Rectal smooth muscle tissue (tissue), 1 donor: ENCODE measurements around the gene CHMP6.

ENCODE experiments used
- H3K27ac ChIP-seq: one replicate; pipeline ENCODE4 v1.7.0; 2013; ENCODE audit warnings: low read depth, low read length, inconsistent platforms
- H3K27me3 ChIP-seq: one replicate; pipeline ENCODE4 v1.7.0; 2013; ENCODE audit warnings: low read length; ENCODE audit not compliant: control insufficient read depth, insufficient read depth
- H3K36me3 ChIP-seq: one replicate; pipeline ENCODE4 v1.7.0; 2013; ENCODE audit warnings: low read length; ENCODE audit not compliant: control insufficient read depth, insufficient read depth
- H3K4me1 ChIP-seq: one replicate; pipeline ENCODE4 v1.7.0; 2013; ENCODE audit warnings: low read length; ENCODE audit not compliant: control insufficient read depth, insufficient read depth
- H3K4me3 ChIP-seq: one replicate; pipeline ENCODE4 v1.7.0; 2013; ENCODE audit warnings: low read length
- H3K9ac ChIP-seq: one replicate; pipeline ENCODE4 v1.7.0; 2013; ENCODE audit warnings: low read length

The CHMP6 gene

GRCh38 chr17:80960797-80961452 is 30.7 kb upstream of the CHMP6 start:
- no peak overlapping the region for H3K9ac ChIP-seq
- H3K4me1 ChIP-seq = peaks cover 35% of the 10 kb centered on the region
- H3K27ac ChIP-seq = peak overlapping the region; percentile 98
- no peak overlapping the region for H3K4me3 ChIP-seq
- H3K36me3 ChIP-seq = peaks cover 5% of the 10 kb centered on the region
- no peaks in the 10 kb centered on the region for H3K27me3 ChIP-seq

- peak overlapping the region; percentile 98 for H3K27ac ChIP-seq
- H3K9ac ChIP-seq = no peak overlapping the region
- H3K4me1 ChIP-seq = peaks cover 35% of the 10 kb centered on the region
- H3K4me3 ChIP-seq = no peak overlapping the region
- H3K36me3 ChIP-seq = peaks cover 3% of the 10 kb centered on the region
- no peaks in the 10 kb centered on the region for H3K27me3 ChIP-seq
Observed at GRCh38 chr17:80961541-80962330, 29.9 kb upstream of the CHMP6 start.

GRCh38 chr17:80962356-80963329 is 29.0 kb upstream of the CHMP6 start:
- Histone ChIP-seq H3K9ac (no peak overlapping the region), H3K4me3 (no peak overlapping the region), H3K4me1 (peaks cover 35% of the 10 kb centered on the region), H3K27ac (peak overlapping the region; percentile 98), H3K36me3 (peaks cover 3% of the 10 kb centered on the region), H3K27me3 (no peaks in the 10 kb centered on the region)

- no peak overlapping the region for H3K4me3 ChIP-seq
- peaks cover 3% of the 10 kb centered on the region for H3K36me3 ChIP-seq
Observed at GRCh38 chr17:80963812-80964543, 27.7 kb upstream of the CHMP6 start.

GRCh38 chr17:80964544-80964856 is 27.1 kb upstream of the CHMP6 start:
- Histone ChIP-seq H3K9ac (no peak overlapping the region), H3K27ac (no peak overlapping the region), H3K4me3 (no peak overlapping the region), H3K36me3 (peaks cover 3% of the 10 kb centered on the region), H3K4me1 (peaks cover 43% of the 10 kb centered on the region), H3K27me3 (no peaks in the 10 kb centered on the region)

More at GRCh38 chr17:80963812-80964543, 27.7 kb upstream of the CHMP6 start:
- Histone ChIP-seq H3K4me1 (peaks cover 43% of the 10 kb centered on the region), H3K27me3 (no peaks in the 10 kb centered on the region), H3K9ac (no peak overlapping the region), H3K27ac (no peak overlapping the region)

GRCh38 chr17:80964859-80965580 is 26.6 kb upstream of the CHMP6 start:
- Histone ChIP-seq H3K9ac (no peak overlapping the region), H3K27ac (no peak overlapping the region), H3K27me3 (no peaks in the 10 kb centered on the region), H3K4me3 (no peak overlapping the region), H3K4me1 (peaks cover 42% of the 10 kb centered on the region), H3K36me3 (peaks cover 3% of the 10 kb centered on the region)

- H3K4me1 ChIP-seq = peaks cover 42% of the 10 kb centered on the region
- peaks cover 2% of the 10 kb centered on the region for H3K27me3 ChIP-seq
- no peak overlapping the region for H3K27ac ChIP-seq
- no peak overlapping the region for H3K4me3 ChIP-seq
- H3K9ac ChIP-seq = no peak overlapping the region
- peaks cover 3% of the 10 kb centered on the region for H3K36me3 ChIP-seq
Observed at GRCh38 chr17:80965606-80966005, 26.0 kb upstream of the CHMP6 start.

GRCh38 chr17:80967404-80967872 is 24.2 kb upstream of the CHMP6 start:
- Histone ChIP-seq H3K36me3 (peaks cover 3% of the 10 kb centered on the region), H3K4me1 (peaks cover 29% of the 10 kb centered on the region), H3K4me3 (no peak overlapping the region), H3K9ac (no peak overlapping the region), H3K27ac (peak overlapping the region; percentile 72), H3K27me3 (peaks cover 6% of the 10 kb centered on the region)

- H3K36me3 ChIP-seq = peaks cover 3% of the 10 kb centered on the region
- no peak overlapping the region for H3K9ac ChIP-seq
- H3K4me1 ChIP-seq = peaks cover 29% of the 10 kb centered on the region
- peaks cover 6% of the 10 kb centered on the region for H3K27me3 ChIP-seq
- peak overlapping the region; percentile 72 for H3K27ac ChIP-seq
- H3K4me3 ChIP-seq = no peak overlapping the region
Observed at GRCh38 chr17:80968602-80969029, 23.0 kb upstream of the CHMP6 start.

- Histone ChIP-seq H3K9ac (no peak overlapping the region), H3K36me3 (peaks cover 2% of the 10 kb centered on the region), H3K4me1 (peaks cover 29% of the 10 kb centered on the region), H3K4me3 (peak overlapping the region; percentile 27), H3K27ac (peak overlapping the region; percentile 72), H3K27me3 (peaks cover 6% of the 10 kb centered on the region)
Observed at GRCh38 chr17:80969030-80969673, 22.5 kb upstream of the CHMP6 start.

GRCh38 chr17:80969674-80970043 is 22.0 kb upstream of the CHMP6 start:
- H3K36me3 ChIP-seq = no peaks in the 10 kb centered on the region
- H3K4me1 ChIP-seq = peaks cover 29% of the 10 kb centered on the region
- H3K27me3 ChIP-seq = peaks cover 6% of the 10 kb centered on the region
- H3K27ac ChIP-seq = no peak overlapping the region
- no peak overlapping the region for H3K4me3 ChIP-seq
- no peak overlapping the region for H3K9ac ChIP-seq
